PFSK-1 (cell line): ENCODE measurements around the gene C1orf105.

ENCODE experiments used
- POLR2AphosphoS5 ChIP-seq: IDR thresholded peaks from 2 replicates; pipeline ENCODE4 v1.6.1; 2012; ENCODE audit warnings: low read depth, mild to moderate bottlenecking, control low read depth, low read length, moderate library complexity
- SIN3A ChIP-seq: IDR thresholded peaks from 2 replicates; pipeline ENCODE4 v1.6.1; 2012; ENCODE audit warnings: mild to moderate bottlenecking, low read length, moderate library complexity, borderline replicate concordance; ENCODE audit not compliant: insufficient read depth
- TF ChIP-seq, protein P1 (sequence below), 2 experiments: IDR thresholded peaks; 2 replicates each; pipeline versions ENCODE4 v1.6.1 to v1.8.0; 2011 to 2012; ENCODE audit warnings: low read depth in 2 of 2, low read length in 2 of 2, control low read depth in 1 of 2, inconsistent platforms in 1 of 2, mild to moderate bottlenecking in 1 of 2, moderate library complexity in 1 of 2; ENCODE audit not compliant: insufficient read depth in 1 of 2

DNA sequence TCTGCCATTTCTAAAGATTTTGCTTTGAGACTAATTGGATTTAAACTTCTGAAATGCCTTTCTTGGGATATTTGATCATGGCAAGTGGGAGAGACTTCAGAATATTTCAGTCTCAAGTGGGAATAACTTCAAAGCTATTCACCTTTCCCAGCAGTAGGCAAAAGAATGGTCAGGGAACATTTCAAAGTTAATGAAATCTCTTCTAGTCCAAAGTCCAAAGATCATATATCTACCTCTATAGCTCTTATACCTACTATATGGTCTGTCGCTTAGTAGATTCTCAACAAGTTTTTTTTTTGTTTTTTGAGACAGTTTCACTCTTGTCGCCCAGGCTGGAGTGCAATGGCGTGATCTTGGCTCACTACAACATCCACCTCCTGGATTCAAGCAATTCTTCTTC lies 67.9 kb downstream of the C1orf105 start:
- TF ChIP-seq POLR2AphosphoS5 = no peak
- TF ChIP-seq, protein P1, sequence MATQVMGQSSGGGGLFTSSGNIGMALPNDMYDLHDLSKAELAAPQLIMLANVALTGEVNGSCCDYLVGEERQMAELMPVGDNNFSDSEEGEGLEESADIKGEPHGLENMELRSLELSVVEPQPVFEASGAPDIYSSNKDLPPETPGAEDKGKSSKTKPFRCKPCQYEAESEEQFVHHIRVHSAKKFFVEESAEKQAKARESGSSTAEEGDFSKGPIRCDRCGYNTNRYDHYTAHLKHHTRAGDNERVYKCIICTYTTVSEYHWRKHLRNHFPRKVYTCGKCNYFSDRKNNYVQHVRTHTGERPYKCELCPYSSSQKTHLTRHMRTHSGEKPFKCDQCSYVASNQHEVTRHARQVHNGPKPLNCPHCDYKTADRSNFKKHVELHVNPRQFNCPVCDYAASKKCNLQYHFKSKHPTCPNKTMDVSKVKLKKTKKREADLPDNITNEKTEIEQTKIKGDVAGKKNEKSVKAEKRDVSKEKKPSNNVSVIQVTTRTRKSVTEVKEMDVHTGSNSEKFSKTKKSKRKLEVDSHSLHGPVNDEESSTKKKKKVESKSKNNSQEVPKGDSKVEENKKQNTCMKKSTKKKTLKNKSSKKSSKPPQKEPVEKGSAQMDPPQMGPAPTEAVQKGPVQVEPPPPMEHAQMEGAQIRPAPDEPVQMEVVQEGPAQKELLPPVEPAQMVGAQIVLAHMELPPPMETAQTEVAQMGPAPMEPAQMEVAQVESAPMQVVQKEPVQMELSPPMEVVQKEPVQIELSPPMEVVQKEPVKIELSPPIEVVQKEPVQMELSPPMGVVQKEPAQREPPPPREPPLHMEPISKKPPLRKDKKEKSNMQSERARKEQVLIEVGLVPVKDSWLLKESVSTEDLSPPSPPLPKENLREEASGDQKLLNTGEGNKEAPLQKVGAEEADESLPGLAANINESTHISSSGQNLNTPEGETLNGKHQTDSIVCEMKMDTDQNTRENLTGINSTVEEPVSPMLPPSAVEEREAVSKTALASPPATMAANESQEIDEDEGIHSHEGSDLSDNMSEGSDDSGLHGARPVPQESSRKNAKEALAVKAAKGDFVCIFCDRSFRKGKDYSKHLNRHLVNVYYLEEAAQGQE (IDR thresholded peaks at IDR 0.05; ENCODE audit: insufficient read depth in 1 of 2, low read depth in 2 of 2, low read length in 2 of 2) = no peak
- no peak for TF ChIP-seq SIN3A
